NCI-H2171 (cell line): ENCODE data around the gene CYP4F12.

Experiments
- DNase-seq: peaks from one replicate; lab custom pipeline; 2025; lab: John Stamatoyannopoulos, UW

CYP4F12 gene

DNA sequence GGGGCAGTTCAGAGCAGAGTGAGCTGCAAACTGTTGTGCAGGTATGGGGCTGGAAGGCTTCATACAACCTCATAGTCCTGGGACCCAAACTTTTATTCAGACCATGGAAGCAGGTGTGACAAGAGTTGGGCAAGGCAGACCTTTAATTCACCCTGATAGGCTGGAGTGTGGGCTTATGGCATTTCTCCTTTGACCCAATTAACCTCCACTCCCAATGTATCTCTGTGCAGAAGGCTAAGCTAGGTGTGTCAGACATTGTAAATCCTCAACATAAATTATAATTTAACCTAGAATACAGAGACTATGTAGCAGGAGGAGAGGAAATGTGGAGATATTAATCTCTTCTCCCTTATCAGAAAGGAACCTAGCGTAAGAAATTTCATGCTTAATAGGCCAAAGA lies 42.8 kb downstream of the CYP4F12 start:
- DNase-seq: no peak

DNA sequence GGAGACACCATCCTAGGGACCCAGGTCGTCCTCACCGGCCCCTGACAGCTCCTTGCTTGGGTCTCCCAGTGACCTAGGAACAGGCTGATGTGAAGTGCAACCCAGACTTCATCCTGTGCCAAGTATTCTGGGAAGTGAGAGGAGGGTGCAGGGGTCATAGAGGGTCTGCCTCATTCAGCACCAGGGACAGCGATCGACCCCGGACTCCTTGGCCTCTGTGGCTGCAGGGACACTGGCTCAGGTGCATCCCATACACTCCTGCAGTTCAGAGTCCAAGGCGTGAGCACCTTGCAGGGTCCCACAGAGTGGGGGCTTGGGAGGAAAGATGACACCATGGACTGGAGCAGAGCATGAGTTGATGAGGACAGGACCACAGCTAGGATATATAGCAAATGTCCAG lies 44.9 kb downstream of the CYP4F12 start:
- no peak for DNase-seq

DNA sequence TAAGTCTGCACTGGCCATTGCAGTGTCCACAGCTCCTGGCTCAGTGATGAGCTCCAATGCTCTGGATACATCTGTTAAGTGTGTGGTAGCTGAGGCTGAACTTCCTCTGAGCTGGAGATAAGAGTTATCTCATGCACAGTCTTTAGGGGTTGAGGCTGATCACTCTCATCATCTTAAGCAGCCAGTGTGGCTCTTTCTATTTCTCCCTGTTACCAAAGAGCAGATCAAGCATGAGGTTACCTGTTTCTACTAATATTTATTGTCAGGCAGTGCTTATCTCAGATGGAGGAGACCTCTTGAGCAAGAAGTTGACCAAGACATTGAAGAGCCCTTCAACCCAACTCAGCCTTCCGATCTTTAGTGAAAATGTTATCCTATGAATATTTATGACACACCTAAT lies 48.4 kb downstream of the CYP4F12 start:
- no peak for DNase-seq

DNA sequence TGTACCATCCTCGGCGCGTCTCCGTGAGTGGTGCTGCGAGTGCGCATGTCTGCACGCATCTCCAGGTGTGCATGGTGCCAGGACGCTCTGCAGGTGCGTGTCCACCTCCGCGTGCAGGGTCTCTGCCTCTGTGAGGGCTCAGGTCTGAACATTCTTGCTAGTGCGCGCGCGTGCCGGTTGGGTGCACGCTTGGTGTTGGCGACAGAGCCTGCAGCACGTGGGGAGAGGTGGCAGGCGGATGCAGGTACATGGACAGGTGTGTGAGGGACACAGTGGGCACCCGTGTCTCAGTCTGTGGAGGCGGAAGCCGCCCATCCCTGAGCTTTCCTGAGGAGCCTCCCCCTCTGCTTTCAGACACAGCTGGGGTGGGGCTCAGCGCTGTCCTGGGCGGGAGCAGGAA lies 50.1 kb downstream of the CYP4F12 start:
- no peak for DNase-seq

DNA sequence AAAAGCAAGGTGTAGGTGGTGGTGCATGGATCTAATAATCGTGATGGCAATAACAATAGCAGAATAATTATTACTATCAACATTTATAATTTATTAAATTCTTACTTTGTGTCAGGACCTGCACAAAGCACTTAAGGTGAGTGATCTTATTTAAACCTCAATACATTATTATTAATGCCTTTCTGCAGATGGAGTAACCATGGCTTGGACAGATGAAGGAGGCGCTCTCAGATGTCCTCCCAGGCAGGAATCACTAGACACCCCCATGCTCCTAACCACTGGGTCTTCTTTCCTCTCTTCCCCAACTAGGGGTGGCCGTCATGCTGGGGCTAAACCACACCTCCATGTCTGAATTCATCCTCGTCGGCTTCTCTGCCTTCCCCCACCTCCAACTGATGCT lies 54.8 kb downstream of the CYP4F12 start, which contains the start of gene OR10H2:
Gene OR10H2, plus strand, starts transcription at position 301 of the 400 bp plus-strand sequence. Its CDS starts 20 bp downstream, at position 321.
- DNase-seq: no peak

DNA sequence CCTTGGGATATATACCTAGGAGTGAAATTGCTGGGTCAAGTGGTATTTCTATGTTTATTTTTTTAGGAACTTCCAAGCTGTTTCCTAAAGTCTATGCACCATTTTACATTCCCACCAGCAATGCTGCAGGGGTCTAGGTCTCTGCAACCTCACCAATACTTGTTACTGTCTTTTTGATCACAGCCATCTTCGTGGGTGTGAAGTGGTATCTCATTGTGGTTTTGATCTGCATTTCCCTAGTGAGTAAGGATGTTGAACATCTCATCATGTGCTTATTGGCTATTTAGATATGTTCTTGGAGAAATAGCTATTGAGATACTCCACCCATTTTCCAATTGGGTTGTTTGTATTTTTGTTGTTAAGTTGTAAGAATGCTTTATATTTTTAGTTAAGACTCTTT lies 57.7 kb downstream of the CYP4F12 start:
- DNase-seq: no peak

DNA sequence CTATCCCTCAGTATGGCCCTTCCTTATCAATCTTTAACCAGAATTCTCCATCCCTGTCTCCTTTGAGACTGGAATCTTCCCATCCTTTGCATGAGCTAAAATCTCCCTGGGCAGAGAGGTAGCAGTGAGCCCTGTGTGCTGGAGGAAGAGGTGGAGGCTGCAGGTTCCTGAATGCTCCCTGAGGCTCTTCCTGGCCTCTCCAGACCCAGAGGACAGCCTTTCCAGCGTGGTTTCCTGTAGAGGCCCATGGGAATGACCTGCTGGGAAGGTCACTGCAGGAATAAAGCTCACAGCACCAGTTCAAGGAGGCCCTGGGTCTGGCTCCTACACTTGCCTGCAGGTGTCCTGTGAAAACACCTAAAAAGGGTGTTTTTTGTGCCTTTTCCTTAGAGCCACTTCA lies 59.5 kb downstream of the CYP4F12 start:
- DNase-seq: no peak

DNA sequence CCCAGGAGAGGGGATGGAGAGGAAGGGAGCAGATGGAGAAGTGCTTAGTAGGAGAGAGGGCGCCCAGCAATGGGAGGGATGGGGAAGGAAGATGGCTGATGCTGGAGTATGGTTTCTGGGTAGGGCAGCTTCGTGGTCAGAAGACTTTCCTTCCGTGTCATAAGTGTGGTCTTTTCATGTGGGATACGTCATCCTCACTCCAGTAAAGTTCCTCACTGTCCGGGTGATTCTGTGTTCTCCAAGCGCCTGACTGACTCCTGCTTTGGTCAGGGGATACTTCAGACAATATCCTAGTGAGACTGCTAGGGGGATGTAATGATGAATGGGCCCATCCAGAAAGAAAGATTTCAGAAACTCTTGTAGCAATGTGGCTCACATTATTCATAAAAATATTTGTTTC lies 61.0 kb downstream of the CYP4F12 start:
- DNase-seq: no peak

DNA sequence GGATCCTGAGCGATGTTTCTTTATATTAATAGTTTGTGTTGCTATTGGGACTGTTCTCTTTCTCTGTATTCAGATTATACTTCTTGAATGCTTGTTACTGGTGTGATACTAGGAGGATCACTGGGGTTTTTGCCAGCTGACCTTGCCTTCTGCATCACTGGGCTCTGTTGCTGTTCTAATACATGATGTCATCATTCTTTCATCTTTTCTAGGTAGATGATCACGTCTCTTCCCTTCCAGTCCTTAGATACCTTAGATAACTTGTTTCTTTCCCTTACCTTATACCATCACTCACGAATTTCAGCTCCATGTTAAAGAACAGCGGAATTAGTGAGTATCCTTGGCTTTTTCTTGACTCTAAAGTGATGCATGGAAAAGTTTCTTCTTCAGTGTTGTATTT lies 64.8 kb downstream of the CYP4F12 start, which contains the start of gene OR10H3:
Gene OR10H3, plus strand, starts transcription at position 264 of the 400 bp plus-strand sequence. CDS start 3,408 bp downstream, outside the sequence.
- DNase-seq: no peak

DNA sequence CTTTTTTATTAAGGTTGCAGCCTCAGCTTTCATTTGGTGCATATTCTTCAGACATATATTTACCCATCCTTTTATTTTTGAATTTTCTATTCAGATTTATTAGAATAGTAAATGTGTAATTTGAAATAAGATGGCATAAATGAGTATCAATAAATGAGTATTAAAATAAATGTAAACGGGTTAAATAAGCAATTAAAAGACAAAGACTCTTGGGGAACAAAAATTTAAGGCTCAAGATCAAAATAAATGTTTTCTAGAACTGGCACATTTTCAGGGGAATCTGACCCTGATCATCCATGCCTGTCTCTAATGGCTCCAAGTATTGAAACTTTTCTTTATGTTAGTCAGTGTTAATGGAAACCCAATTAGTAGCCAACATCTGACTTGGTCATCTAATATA lies 67.9 kb downstream of the CYP4F12 start:
- DNase-seq: no peak
